ENCODE measurements around the gene MMP8. TPM values are rescaled to one million over a fixed set of nuclear protein-coding genes. Genes with fewer than 3 reads are reported as not detected.

MMP8 gene
- total and polyA plus RNA-seq, 5 donors from 2014 or later = not detected

DNA sequence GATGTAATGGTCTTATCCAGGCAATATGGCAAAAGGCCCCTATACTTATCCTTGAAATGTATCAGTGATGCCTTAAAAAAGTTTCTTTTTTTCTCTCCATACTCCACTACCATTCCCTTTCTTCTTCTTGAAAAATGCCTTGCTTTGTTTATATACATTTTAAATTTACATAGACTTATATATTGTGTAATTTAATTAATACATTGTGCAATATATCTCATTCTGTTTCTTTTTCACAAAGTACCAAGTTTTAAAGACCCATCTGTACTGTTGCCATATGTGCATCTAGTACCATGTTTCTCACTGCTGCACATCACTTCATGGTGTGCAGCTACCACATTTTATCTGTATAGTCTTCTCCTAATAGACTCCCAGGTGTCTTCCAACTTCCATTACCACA is 7.5 kb downstream of the MMP8 start:
- no peaks in the 10 kb centered on the region for H3K36me3 Mint-ChIP-seq
- no peak overlapping the region for H3K27ac ChIP-seq (ENCODE audit: insufficient read depth, low read length, poor library complexity, severe bottlenecking)
- peaks cover 0 to 6% (median 0%) of the 10 kb centered on the region in 4 donors for H3K4me1 Mint-ChIP-seq
- peaks cover 6% of the 10 kb centered on the region for H3K27me3 ChIP-seq (ENCODE audit: control insufficient read depth, insufficient read depth, low read length)
- peaks cover 0 to 1% (median 0%) of the 10 kb centered on the region in 7 donors for H3K9me3 Mint-ChIP-seq
- no peak overlapping the region for H3K4me3 Mint-ChIP-seq
- peaks cover 18% of the 10 kb centered on the region for H3K27me3 Mint-ChIP-seq
- ATAC-seq (ENCODE audit: low read depth in 2 of 2) (no peak), DNase-seq (no peak)
- H3K27ac Mint-ChIP-seq = no peak overlapping the region
- no peak overlapping the region for H3K4me3 ChIP-seq (ENCODE audit: low read depth, low read length)
- no peaks in the 10 kb centered on the region for H3K36me3 ChIP-seq (ENCODE audit: control insufficient read depth, insufficient read depth, low read length)
- no peaks in the 10 kb centered on the region for H3K9me3 ChIP-seq (ENCODE audit: control insufficient read depth in 2 of 2, low read length in 2 of 2)
- no peaks in the 10 kb centered on the region for H3K4me1 ChIP-seq (ENCODE audit: control insufficient read depth, insufficient read depth, low read length, poor library complexity, severe bottlenecking)

DNA sequence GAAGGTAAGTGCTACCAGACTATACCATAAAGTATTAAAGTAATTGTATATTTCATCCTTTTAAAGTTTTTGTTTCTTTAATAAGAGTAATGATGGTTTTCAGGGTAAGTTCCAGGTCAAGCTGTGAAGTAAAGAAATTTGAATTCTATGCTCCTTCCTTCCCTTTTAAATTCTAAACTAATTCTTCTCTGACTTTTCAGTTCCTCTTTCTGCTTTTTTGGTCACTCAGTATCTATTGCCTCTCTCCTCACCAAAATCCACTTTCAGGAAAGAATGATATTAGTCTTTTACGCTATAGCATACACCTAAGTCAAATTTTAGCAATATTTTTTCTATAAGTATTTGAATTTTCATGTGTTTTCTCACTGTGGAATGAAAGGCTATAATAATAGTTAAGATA is 8.2 kb downstream of the MMP8 start:
- Mint-ChIP-seq H3K4me3 (no peak overlapping the region), H3K36me3 (no peaks in the 10 kb centered on the region), H3K4me1 (peaks cover 0 to 6% (median 0%) of the 10 kb centered on the region in 4 donors), H3K27ac (no peak overlapping the region), H3K9me3 (peaks cover 0 to 2% (median 0%) of the 10 kb centered on the region in 7 donors), H3K27me3 (peaks cover 20% of the 10 kb centered on the region)
- no peak overlapping the region for H3K4me3 ChIP-seq (ENCODE audit: low read depth, low read length)
- no peak overlapping the region for H3K27ac ChIP-seq (ENCODE audit: insufficient read depth, low read length, poor library complexity, severe bottlenecking)
- no peaks in the 10 kb centered on the region for H3K4me1 ChIP-seq (ENCODE audit: control insufficient read depth, insufficient read depth, low read length, poor library complexity, severe bottlenecking)
- no peaks in the 10 kb centered on the region for H3K36me3 ChIP-seq (ENCODE audit: control insufficient read depth, insufficient read depth, low read length)
- DNase-seq = no peak
- H3K9me3 ChIP-seq (ENCODE audit: control insufficient read depth in 2 of 2, low read length in 2 of 2) = no peaks in the 10 kb centered on the region
- H3K27me3 ChIP-seq (ENCODE audit: control insufficient read depth, insufficient read depth, low read length) = peaks cover 6% of the 10 kb centered on the region
- ATAC-seq (ENCODE audit: low read depth in 2 of 2) = no peak

- no peaks in the 10 kb centered on the region for H3K4me1 ChIP-seq (ENCODE audit: control insufficient read depth, insufficient read depth, low read length, poor library complexity, severe bottlenecking)
- Mint-ChIP-seq H3K27me3 (peaks cover 20% of the 10 kb centered on the region), H3K36me3 (no peaks in the 10 kb centered on the region), H3K27ac (no peak overlapping the region), H3K4me1 (no peaks in the 10 kb centered on the region), H3K4me3 (no peak overlapping the region), H3K9me3 (peaks cover 0 to 2% (median 0%) of the 10 kb centered on the region in 7 donors)
- ATAC-seq (ENCODE audit: low read depth in 2 of 2) = no peak
- peaks cover 3% of the 10 kb centered on the region for H3K27me3 ChIP-seq (ENCODE audit: control insufficient read depth, insufficient read depth, low read length)
- H3K36me3 ChIP-seq (ENCODE audit: control insufficient read depth, insufficient read depth, low read length) = no peaks in the 10 kb centered on the region
- no peaks in the 10 kb centered on the region for H3K9me3 ChIP-seq (ENCODE audit: control insufficient read depth in 2 of 2, low read length in 2 of 2)
- H3K27ac ChIP-seq (ENCODE audit: insufficient read depth, low read length, poor library complexity, severe bottlenecking) = no peak overlapping the region
- no peak overlapping the region for H3K4me3 ChIP-seq (ENCODE audit: low read depth, low read length)
- no peak for DNase-seq
Observed at GRCh38 chr11:102712137-102712536, 12.6 kb downstream of the MMP8 start.

DNA sequence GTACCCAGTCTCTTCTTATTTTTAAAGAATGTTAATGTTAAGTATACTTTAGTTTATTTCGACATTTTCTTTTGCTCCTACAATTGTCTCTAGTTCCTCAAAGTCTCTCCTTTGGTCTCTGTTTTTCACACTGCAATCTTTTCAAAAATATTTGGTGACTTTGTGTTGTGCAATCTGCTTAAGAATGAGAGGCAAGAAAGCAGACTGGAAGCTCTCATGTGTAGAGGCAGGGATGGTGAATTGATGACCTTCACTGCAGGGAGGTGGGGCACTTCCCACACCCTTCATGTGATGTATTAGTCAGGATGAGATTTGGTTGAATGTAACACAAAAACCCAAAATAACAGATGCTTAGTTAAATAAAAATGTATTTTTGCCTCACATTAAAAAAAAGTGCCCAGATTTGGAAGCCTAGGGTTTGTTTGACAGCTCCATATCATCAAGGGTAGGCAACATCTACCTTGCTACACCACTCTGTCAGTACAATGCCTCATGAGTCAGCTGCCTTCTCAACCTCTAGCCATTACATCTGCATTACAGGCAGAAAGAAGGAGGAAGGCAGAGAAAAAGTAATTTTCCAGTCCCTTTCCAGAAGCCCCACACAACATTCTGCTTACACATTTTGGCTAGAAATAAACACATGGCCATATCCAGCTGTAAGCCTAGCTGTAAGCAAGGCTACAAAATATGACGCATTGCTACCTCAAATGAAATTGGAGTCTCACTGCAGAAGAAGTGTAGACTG is 15.4 kb downstream of the MMP8 start:
- Mint-ChIP-seq H3K27ac (no peak overlapping the region), H3K27me3 (peaks cover 13% of the 10 kb centered on the region), H3K36me3 (no peaks in the 10 kb centered on the region), H3K4me3 (no peak overlapping the region), H3K9me3 (peaks cover 0 to 2% (median 0%) of the 10 kb centered on the region in 7 donors), H3K4me1 (no peaks in the 10 kb centered on the region)
- no peak for ATAC-seq (ENCODE audit: low read depth in 2 of 2)
- Histone ChIP-seq H3K9me3 (ENCODE audit: control insufficient read depth in 2 of 2, low read length in 2 of 2) (no peaks in the 10 kb centered on the region), H3K27ac (ENCODE audit: insufficient read depth, low read length, poor library complexity, severe bottlenecking) (no peak overlapping the region), H3K27me3 (ENCODE audit: control insufficient read depth, insufficient read depth, low read length) (peaks cover 2% of the 10 kb centered on the region), H3K4me3 (ENCODE audit: low read depth, low read length) (no peak overlapping the region), H3K4me1 (ENCODE audit: control insufficient read depth, insufficient read depth, low read length, poor library complexity, severe bottlenecking) (no peaks in the 10 kb centered on the region), H3K36me3 (ENCODE audit: control insufficient read depth, insufficient read depth, low read length) (no peaks in the 10 kb centered on the region)
- DNase-seq = no peak

- Mint-ChIP-seq H3K36me3 (no peaks in the 10 kb centered on the region), H3K4me3 (no peak overlapping the region), H3K27ac (no peak overlapping the region), H3K9me3 (peaks cover 0 to 2% (median 0%) of the 10 kb centered on the region in 7 donors), H3K4me1 (no peaks in the 10 kb centered on the region), H3K27me3 (peaks cover 13% of the 10 kb centered on the region)
- ATAC-seq (ENCODE audit: low read depth in 2 of 2) = no peak
- Histone ChIP-seq H3K27me3 (ENCODE audit: control insufficient read depth, insufficient read depth, low read length) (no peaks in the 10 kb centered on the region), H3K4me1 (ENCODE audit: control insufficient read depth, insufficient read depth, low read length, poor library complexity, severe bottlenecking) (no peaks in the 10 kb centered on the region), H3K27ac (ENCODE audit: insufficient read depth, low read length, poor library complexity, severe bottlenecking) (no peak overlapping the region), H3K36me3 (ENCODE audit: control insufficient read depth, insufficient read depth, low read length) (no peaks in the 10 kb centered on the region), H3K4me3 (ENCODE audit: low read depth, low read length) (no peak overlapping the region), H3K9me3 (ENCODE audit: control insufficient read depth in 2 of 2, low read length in 2 of 2) (no peaks in the 10 kb centered on the region)
- no peak for DNase-seq
Observed at GRCh38 chr11:102708654-102709053, 16.1 kb downstream of the MMP8 start.

- Mint-ChIP-seq H3K27ac (no peak within 1 kb of the TSS), H3K36me3 (no peaks in the 10 kb centered on the region), H3K27me3 (no peaks in the 10 kb centered on the region), H3K9me3 (peaks cover 0 to 2% (median 0%) of the 10 kb centered on the region in 7 donors), H3K4me3 (no peak within 1 kb of the TSS), H3K4me1 (no peaks in the 10 kb centered on the region)
- Histone ChIP-seq H3K4me1 (ENCODE audit: control insufficient read depth, insufficient read depth, low read length, poor library complexity, severe bottlenecking) (no peaks in the 10 kb centered on the region), H3K4me3 (ENCODE audit: low read depth, low read length) (no peak within 1 kb of the TSS), H3K27me3 (ENCODE audit: control insufficient read depth, insufficient read depth, low read length) (no peaks in the 10 kb centered on the region), H3K9me3 (ENCODE audit: control insufficient read depth in 2 of 2, low read length in 2 of 2) (no peaks in the 10 kb centered on the region), H3K27ac (ENCODE audit: insufficient read depth, low read length, poor library complexity, severe bottlenecking) (no peak within 1 kb of the TSS), H3K36me3 (ENCODE audit: control insufficient read depth, insufficient read depth, low read length) (no peaks in the 10 kb centered on the region)
- DNase-seq (no peak), ATAC-seq (ENCODE audit: low read depth in 2 of 2) (no peak)
Observed at GRCh38 chr11:102705626-102706025, 19.1 kb downstream of the MMP8 start, which contains the start of gene MMP27. Gene MMP27 (minus strand): TSS chr11:102705769. CDS start chr11:102705714, 55 bp downstream.

DNA sequence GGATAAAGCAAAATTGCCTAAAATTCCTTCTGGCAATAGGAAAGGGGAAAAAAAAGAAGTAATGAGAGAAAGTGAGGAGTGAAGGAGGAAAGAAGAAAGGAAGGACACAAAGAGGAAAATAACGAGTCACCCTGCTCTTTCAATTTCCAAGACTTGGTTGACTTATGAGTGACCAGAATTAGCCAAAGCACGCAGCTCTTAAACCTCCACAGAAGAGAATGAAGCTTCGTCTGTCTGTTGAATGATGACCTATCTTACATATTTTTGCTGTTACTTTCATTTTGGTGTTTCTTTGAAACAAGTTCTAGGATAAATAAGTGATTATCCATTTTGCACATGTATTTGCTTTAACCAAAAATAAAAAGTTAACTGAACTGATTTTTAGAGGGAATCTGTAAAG is 19.9 kb downstream of the MMP8 start:
- DNase-seq (no peak), ATAC-seq (ENCODE audit: low read depth in 2 of 2) (no peak)
- Mint-ChIP-seq H3K9me3 (peaks cover 0 to 2% (median 0%) of the 10 kb centered on the region in 7 donors), H3K4me1 (no peaks in the 10 kb centered on the region), H3K27me3 (no peaks in the 10 kb centered on the region), H3K27ac (no peak overlapping the region), H3K36me3 (no peaks in the 10 kb centered on the region), H3K4me3 (no peak overlapping the region)
- no peak overlapping the region for H3K27ac ChIP-seq (ENCODE audit: insufficient read depth, low read length, poor library complexity, severe bottlenecking)
- H3K4me3 ChIP-seq (ENCODE audit: low read depth, low read length) = no peak overlapping the region
- H3K36me3 ChIP-seq (ENCODE audit: control insufficient read depth, insufficient read depth, low read length) = no peaks in the 10 kb centered on the region
- H3K4me1 ChIP-seq (ENCODE audit: control insufficient read depth, insufficient read depth, low read length, poor library complexity, severe bottlenecking) = no peaks in the 10 kb centered on the region
- no peaks in the 10 kb centered on the region for H3K27me3 ChIP-seq (ENCODE audit: control insufficient read depth, insufficient read depth, low read length)
- no peaks in the 10 kb centered on the region for H3K9me3 ChIP-seq (ENCODE audit: control insufficient read depth in 2 of 2, low read length in 2 of 2)
